B cell (primary cell): ENCODE measurements around the gene TRIM74. TPM values are rescaled to one million over a fixed set of nuclear protein-coding genes. Genes with fewer than 3 reads are reported as not detected.
"Not testable (repeated sequence)": the region's sequence is repeated elsewhere in the genome, so short reads cannot be mapped to it uniquely, and the experiment has no call there.

Experiments used
- ATAC-seq: fragments of 200-7000 bp; cut with Tn5 transposase; one replicate; pipeline ENCODE4 v1.10.0; 2021; ENCODE audit warnings: low read depth, mild to moderate bottlenecking, moderate number of reproducible peaks, moderate library complexity
- CTCF ChIA-PET: fragments of 350-600 bp; sonication (Branson Sonifier 250); formaldehyde crosslinking; loops from one replicate; lab custom pipeline; 2021; ENCODE audit warnings: antibody characterized with exemption, inconsistent platforms; lab: Charles Lee
- POLR2A ChIA-PET: fragments of 350-600 bp; sonication (Branson Sonifier 250); formaldehyde crosslinking; loops from one replicate; lab custom pipeline; 2021; ENCODE audit warnings: antibody characterized with exemption; lab: Charles Lee
- DNase-seq: peaks from one replicate; pipeline ENCODE4 v3.0.0; 2013
- H2AFZ ChIP-seq: 2 replicates; pipeline ENCODE4 v1.6.1; 2012; ENCODE audit warnings: mild to moderate bottlenecking, low read depth, low read length; ENCODE audit not compliant: insufficient read depth, poor library complexity, severe bottlenecking
- H3K27ac ChIP-seq, 2 donors: 1 replicate in 1 of 2; 2 replicates in 1 of 2; pipeline ENCODE4 v1.5.1; 2012 to 2013; ENCODE audit warnings: low read length in 2 of 2, mild to moderate bottlenecking in 2 of 2, moderate library complexity in 1 of 2
- H3K27me3 ChIP-seq, 4 experiments: fragments of 200-600 bp in 1 of 4; sonication (generic) in 1 of 4; replicated peaks in 1 of 4; 1 replicate in 2 of 4; 2 replicates in 2 of 4; pipeline versions ENCODE4 v1.6.1 to v1.7.0; 2013 to 2016; ENCODE audit warnings: low read length in 3 of 4, mild to moderate bottlenecking in 2 of 4, mixed read lengths in 1 of 4, moderate library complexity in 1 of 4; ENCODE audit not compliant: insufficient read depth in 4 of 4, control insufficient read depth in 3 of 4; ENCODE audit errors: control extremely low read depth in 1 of 4
- H3K36me3 ChIP-seq, 2 experiments: replicated peaks in 1 of 2; 1 replicate in 1 of 2; 2 replicates in 1 of 2; pipeline versions ENCODE4 v1.6.1 to v1.7.1; 2013; ENCODE audit warnings: low read length in 1 of 2; ENCODE audit not compliant: insufficient read depth in 2 of 2, control insufficient read depth in 1 of 2; ENCODE audit errors: control extremely low read depth in 1 of 2, extremely low read depth in 1 of 2
- H3K4me1 ChIP-seq, 2 donors: fragments of 200-600 bp in 1 of 2; sonication (generic) in 1 of 2; 1 replicate in 1 of 2; 2 replicates in 1 of 2; pipeline versions ENCODE4 v1.5.1 to v1.6.1; 2013 to 2017; ENCODE audit warnings: low read length in 2 of 2; ENCODE audit not compliant: control insufficient read depth in 2 of 2, insufficient read depth in 2 of 2
- H3K4me2 ChIP-seq: replicated peaks from 2 replicates; pipeline ENCODE3; 2012; ENCODE audit warnings: mild to moderate bottlenecking, low read depth, low read length; ENCODE audit not compliant: poor library complexity, severe bottlenecking
- H3K4me3 ChIP-seq, 5 experiments: fragments of 200-600 bp in 1 of 5; sonication (generic) in 1 of 5; 1 replicate in 3 of 5; 2 replicates in 2 of 5; pipeline versions ENCODE4 v1.5.1 to v1.7.0; 2011 to 2016; ENCODE audit warnings: low read length in 4 of 5, mild to moderate bottlenecking in 4 of 5, low read depth in 2 of 5, control low read depth in 1 of 5, moderate library complexity in 1 of 5; ENCODE audit not compliant: insufficient read depth in 1 of 5; ENCODE audit errors: control extremely low read depth in 1 of 5, extremely low read depth in 1 of 5
- H3K79me2 ChIP-seq: fragments of 200-600 bp; sonication (generic); one replicate; pipeline ENCODE4 v1.6.0; 2016; ENCODE audit warnings: low read length; ENCODE audit not compliant: control insufficient read depth, insufficient read depth
- H3K9ac ChIP-seq: fragments of 200-600 bp; sonication (generic); 2 replicates; pipeline ENCODE4 v1.6.1; 2017; ENCODE audit warnings: mild to moderate bottlenecking, low read length, moderate library complexity
- H3K9me3 ChIP-seq, 3 donors: one replicate each; pipeline versions ENCODE4 v1.6.1 to v1.7.1; 2013; ENCODE audit warnings: low read length in 2 of 3; ENCODE audit not compliant: control insufficient read depth in 2 of 3, insufficient read depth in 1 of 3; ENCODE audit errors: control extremely low read depth in 1 of 3
- H4K20me1 ChIP-seq: 2 replicates; pipeline ENCODE4 v1.6.0; 2012; ENCODE audit warnings: mild to moderate bottlenecking, low read length; ENCODE audit not compliant: insufficient read depth, control insufficient read depth, poor library complexity, severe bottlenecking
- H3K27ac Mint-ChIP-seq: one replicate; pipeline ENCODE4 v1.8.0; 2021; ENCODE audit warnings: mixed read lengths
- H3K27me3 Mint-ChIP-seq: one replicate; pipeline ENCODE4 v1.8.0; 2021; ENCODE audit warnings: mixed read lengths
- H3K4me1 Mint-ChIP-seq: one replicate; pipeline ENCODE4 v1.8.0; 2021; ENCODE audit warnings: mixed read lengths
- H3K4me3 Mint-ChIP-seq: one replicate; pipeline ENCODE4 v1.8.0; 2021; ENCODE audit warnings: mixed read lengths
- H3K9me3 Mint-ChIP-seq: one replicate; pipeline ENCODE4 v1.8.0; 2022; ENCODE audit warnings: mixed read lengths; ENCODE audit not compliant: insufficient read depth
- WGBS: methylation state at CpG from one replicate; pipeline ENCODE4 v1.1.5; 2013; ENCODE audit warnings: missing lambda C conversion rate; ENCODE audit not compliant: insufficient coverage; 5-methylcytosine and 5-hydroxymethylcytosine counted together
- intact Hi-C: fragments of 100-400 bp; cut with micrococcal nuclease; formaldehyde crosslinking; loops from one replicate; pipeline ENCODE4 v1.10.0; 2022
- polyA minus RNA-seq: library from RNA; depleted of rRNA, polyadenylated mRNA; stranded (reverse); fragments of >200 nt; gene quantifications from 2 replicates; pipeline ENCODE4 v1.2.3, GENCODE V29; 2012
- polyA plus RNA-seq: library from polyadenylated mRNA; depleted of rRNA; stranded (reverse); fragments of >200 nt; gene quantifications from 2 replicates; pipeline ENCODE4 v1.2.3, GENCODE V29; 2012
- total RNA-seq, 2 donors: library from RNA; stranded (reverse); fragments of 120-200 nt in 1 of 2; gene quantifications; 1 replicate in 1 of 2; 2 replicates in 1 of 2; pipeline versions ENCODE4 v1.2.3 to v1.2.4, GENCODE V29; 2013 to 2022

The TRIM74 gene
- total RNA-seq (1.2 and 1.6 TPM in 2 replicates), polyA plus RNA-seq (0.48 and 0.97 TPM in 2 replicates), polyA minus RNA-seq (0.29 TPM in 1 of 2 replicates, not detected in the other)
- 0.68 TPM for total RNA-seq (2013)

GRCh38 chr7:72968980-72969516, at the start of gene TRIM74:
Gene TRIM74, minus strand, starts transcription at chr7:72969466. Its CDS starts 3,309 bp downstream, at chr7:72966157.
- POLR2A ChIA-PET, DNase-seq, H3K36me3 ChIP-seq, intact Hi-C loops, H3K27ac ChIP-seq, H3K27ac Mint-ChIP-seq, H3K4me3 ChIP-seq, H3K27me3 Mint-ChIP-seq, H4K20me1 ChIP-seq, H3K9me3 ChIP-seq, H3K9me3 Mint-ChIP-seq, ATAC-seq, H3K4me1 ChIP-seq, H3K79me2 ChIP-seq, CTCF ChIA-PET, H3K4me3 Mint-ChIP-seq, H2AFZ ChIP-seq, H3K4me2 ChIP-seq, H3K9ac ChIP-seq, H3K4me1 Mint-ChIP-seq, H3K27me3 ChIP-seq: not testable (repeated sequence)
- no CpG with 5 or more reads among the region's 36 CpGs for WGBS

GRCh38 chr7:73006491-73006890, 37.2 kb upstream of the TRIM74 start:
- CTCF ChIA-PET = not testable (repeated sequence)
- peak; percentile 3 for DNase-seq
- 12% methylated on average over 6 of the region's 10 CpGs for WGBS

GRCh38 chr7:73005693-73006447, 36.6 kb upstream of the TRIM74 start:
- Mint-ChIP-seq H3K27ac (peak overlapping the region; percentile 98), H3K4me3 (peak overlapping the region; percentile 97)
- Histone ChIP-seq H3K4me2 (peak overlapping the region; percentile 37), H3K4me3 (peak overlapping the region; percentile 41 to 62 (median 57)), H2AFZ (peak overlapping the region; percentile 76), H3K27ac (peak overlapping the region; percentile 52 to 82), H3K9ac (peak overlapping the region; percentile 64)
- H3K79me2 ChIP-seq, H3K27me3 ChIP-seq, intact Hi-C loops, CTCF ChIA-PET, H3K4me1 Mint-ChIP-seq, H3K9me3 ChIP-seq, POLR2A ChIA-PET, H3K9me3 Mint-ChIP-seq, H4K20me1 ChIP-seq, H3K27me3 Mint-ChIP-seq, H3K4me1 ChIP-seq, H3K36me3 ChIP-seq, DNase-seq: not testable (repeated sequence)
- WGBS = under 1% methylated on average over 22 of the region's 66 CpGs
- peak; percentile 83 for ATAC-seq

More at GRCh38 chr7:73006491-73006890, 37.2 kb upstream of the TRIM74 start:
- H4K20me1 ChIP-seq, ATAC-seq, H3K4me1 ChIP-seq, H3K9ac ChIP-seq, POLR2A ChIA-PET, H3K27me3 Mint-ChIP-seq, H3K27ac ChIP-seq, H3K79me2 ChIP-seq, H3K27ac Mint-ChIP-seq, H3K9me3 ChIP-seq, H3K4me1 Mint-ChIP-seq, H3K36me3 ChIP-seq, intact Hi-C loops, H3K4me3 Mint-ChIP-seq, H3K27me3 ChIP-seq, H3K9me3 Mint-ChIP-seq, H2AFZ ChIP-seq, H3K4me2 ChIP-seq: not testable (repeated sequence)
- H3K4me3 ChIP-seq = peak overlapping the region in 1 of 5 experiments; percentile 38

- Histone ChIP-seq H3K9ac (peak overlapping the region; percentile 64), H3K4me2 (peak overlapping the region; percentile 37), H2AFZ (peak overlapping the region; percentile 76), H3K27ac (peak overlapping the region; percentile 52 to 82), H3K4me3 (peak overlapping the region in 4 of 5 experiments; percentile 41 to 62 (median 59))
- peak overlapping the region; percentile 97 for H3K4me3 Mint-ChIP-seq
- DNase-seq, H3K36me3 ChIP-seq, CTCF ChIA-PET, POLR2A ChIA-PET, H3K4me1 ChIP-seq, H3K27me3 Mint-ChIP-seq, H3K79me2 ChIP-seq, H3K9me3 Mint-ChIP-seq, H3K27me3 ChIP-seq, H3K9me3 ChIP-seq, H3K4me1 Mint-ChIP-seq, H4K20me1 ChIP-seq, intact Hi-C loops: not testable (repeated sequence)
- WGBS = 0% methylated on average over 10 of the region's 30 CpGs
- peak overlapping the region; percentile 98 for H3K27ac Mint-ChIP-seq
- peak; percentile 81 for ATAC-seq
Observed at GRCh38 chr7:73005356-73005692, 36.1 kb upstream of the TRIM74 start.
